Right lobe of liver (tissue), 6 donors: Measurements from ENCODE around the gene ZKSCAN7. TPM values are rescaled to one million over a fixed set of nuclear protein-coding genes. Genes with fewer than 3 reads are reported as not detected.

ENCODE experiments used
- ATAC-seq, 4 donors: fragments of 200-7000 bp; cut with Tn5 transposase; one replicate each; pipeline ENCODE4 v1.9.1; 2020; ENCODE audit warnings: mild to moderate bottlenecking in 4 of 4, moderate library complexity in 4 of 4
- DNase-seq, 3 donors: peaks; one replicate each; pipeline ENCODE4 v3.0.0-alpha.2; 2020
- H3K27ac ChIP-seq, 3 donors: fragments of 200-600 bp; one replicate each; pipeline ENCODE4 v1.8.0; 2022
- H3K27me3 ChIP-seq, 2 donors: fragments of 200-600 bp; one replicate each; pipeline ENCODE4 v1.8.0; 2022
- H3K36me3 ChIP-seq, 4 donors: fragments of 200-600 bp; sonication (generic) in 1 of 4; one replicate each; pipeline versions ENCODE4 v1.5.1 to v1.8.0; 2017 to 2022; ENCODE audit warnings: control low read depth in 1 of 4
- H3K4me1 ChIP-seq, 4 donors: fragments of 200-600 bp; sonication (generic) in 1 of 4; one replicate each; pipeline versions ENCODE4 v1.5.1 to v1.8.0; 2017 to 2022; ENCODE audit warnings: control low read depth in 1 of 4
- H3K4me3 ChIP-seq, 3 donors: fragments of 200-600 bp; one replicate each; pipeline ENCODE4 v1.8.0; 2022
- H3K9me3 ChIP-seq, 4 donors: fragments of 200-600 bp; sonication (generic) in 1 of 4; one replicate each; pipeline versions ENCODE4 v1.5.1 to v1.8.0; 2017 to 2022; ENCODE audit warnings: control low read depth in 1 of 4
- POLR2A ChIP-seq: fragments of 450-650 bp; IDR thresholded peaks from one replicate; pipeline ENCODE4 v1.6.1; 2017; ENCODE audit warnings: antibody characterized with exemption, mild to moderate bottlenecking
- WGBS: methylation state at CpG from one replicate; pipeline ENCODE4 v1.1.6; 2018; ENCODE audit warnings: low coverage, low lambda C conversion rate; ENCODE audit not compliant: insufficient coverage; ENCODE audit errors: missing lambda C conversion rate; 5-methylcytosine and 5-hydroxymethylcytosine counted together
- intact Hi-C, 2 donors: fragments of 100-400 bp; cut with DNase I; formaldehyde crosslinking; loops; one replicate each; pipeline versions ENCODE4 v1.11.2 to v1.14.1; 2022
- total RNA-seq, 6 experiments: library from RNA; depleted of rRNA in 2 of 6; stranded (reverse); fragments of >200 nt in 2 of 6; fragmentation: NEBNext Ultra II Directional in 3 of 6; extraction: Animal tissue kit (Norgen Biotek cat#: 25700) in 3 of 6; gene quantifications; one replicate each; pipeline versions ENCODE4 v1.1.0 to v1.2.4, GENCODE V29; 2016 to 2023
- TF ChIP-seq, protein P1 (sequence below), 4 donors: fragments of 200-600 bp in 3 of 4; fragments of 450-650 bp in 1 of 4; IDR thresholded peaks; one replicate each; pipeline versions ENCODE4 v1.5.1 to v1.8.0; 2016 to 2022; ENCODE audit warnings: antibody characterized with exemption in 4 of 4, mild to moderate bottlenecking in 2 of 4
- donor health status: DM: no; HTN: yes; CAD: no.
- donor health status: DM: no; HTN: no; CAD: no.
- donor health status: DM: no; HTN: no; CAD: no.
- donor health status: DM: no; HTN: yes; CAD: no.
- donor health status: DM: no; HTN: yes; CAD: no.

ZKSCAN7 gene
- total RNA-seq, 6 experiments from 2014 or later = 1.2 to 2.5 (median 1.4) TPM

DNA sequence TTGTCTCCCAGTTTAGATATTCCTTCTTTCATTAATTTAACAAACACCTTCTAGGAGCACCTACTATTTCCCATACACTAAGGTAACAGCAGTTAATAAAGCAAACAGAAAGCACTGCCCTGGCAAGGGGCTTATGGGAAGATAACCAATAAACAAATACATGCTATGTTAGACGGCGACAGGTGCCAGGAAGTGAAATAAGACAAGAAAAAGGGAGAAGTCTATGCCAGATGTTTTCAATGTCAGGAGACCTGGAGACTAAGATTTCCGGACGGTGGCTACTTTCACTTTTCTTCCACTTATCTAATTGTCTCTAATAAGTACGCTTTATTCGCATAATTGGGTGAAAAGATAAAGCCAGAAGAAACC, 45.0 kb upstream of the ZKSCAN7 start:
- Histone ChIP-seq H3K4me3 (peak overlapping the region; percentile 88 to 99 (median 97)), H3K36me3 (no peaks in the 10 kb centered on the region), H3K27ac (peak overlapping the region; percentile 74 to 91 (median 89)), H3K4me1 (peaks cover 0 to 5% (median 2%) of the 10 kb centered on the region in 4 donors), H3K27me3 (no peaks in the 10 kb centered on the region), H3K9me3 (peaks cover 0 to 4% (median 0%) of the 10 kb centered on the region in 4 donors)
- intact Hi-C loops = no loop called here
- TF ChIP-seq POLR2A = no peak
- TF ChIP-seq, protein P1, sequence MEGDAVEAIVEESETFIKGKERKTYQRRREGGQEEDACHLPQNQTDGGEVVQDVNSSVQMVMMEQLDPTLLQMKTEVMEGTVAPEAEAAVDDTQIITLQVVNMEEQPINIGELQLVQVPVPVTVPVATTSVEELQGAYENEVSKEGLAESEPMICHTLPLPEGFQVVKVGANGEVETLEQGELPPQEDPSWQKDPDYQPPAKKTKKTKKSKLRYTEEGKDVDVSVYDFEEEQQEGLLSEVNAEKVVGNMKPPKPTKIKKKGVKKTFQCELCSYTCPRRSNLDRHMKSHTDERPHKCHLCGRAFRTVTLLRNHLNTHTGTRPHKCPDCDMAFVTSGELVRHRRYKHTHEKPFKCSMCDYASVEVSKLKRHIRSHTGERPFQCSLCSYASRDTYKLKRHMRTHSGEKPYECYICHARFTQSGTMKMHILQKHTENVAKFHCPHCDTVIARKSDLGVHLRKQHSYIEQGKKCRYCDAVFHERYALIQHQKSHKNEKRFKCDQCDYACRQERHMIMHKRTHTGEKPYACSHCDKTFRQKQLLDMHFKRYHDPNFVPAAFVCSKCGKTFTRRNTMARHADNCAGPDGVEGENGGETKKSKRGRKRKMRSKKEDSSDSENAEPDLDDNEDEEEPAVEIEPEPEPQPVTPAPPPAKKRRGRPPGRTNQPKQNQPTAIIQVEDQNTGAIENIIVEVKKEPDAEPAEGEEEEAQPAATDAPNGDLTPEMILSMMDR (IDR thresholded peaks at IDR 0.05) = no peak
- DNase-seq = no peak
- ATAC-seq = peak in 3 of 4 donors; percentile 5 to 16 (median 14)
- WGBS = 0% methylated on average over 6 of the region's 6 CpGs

DNA sequence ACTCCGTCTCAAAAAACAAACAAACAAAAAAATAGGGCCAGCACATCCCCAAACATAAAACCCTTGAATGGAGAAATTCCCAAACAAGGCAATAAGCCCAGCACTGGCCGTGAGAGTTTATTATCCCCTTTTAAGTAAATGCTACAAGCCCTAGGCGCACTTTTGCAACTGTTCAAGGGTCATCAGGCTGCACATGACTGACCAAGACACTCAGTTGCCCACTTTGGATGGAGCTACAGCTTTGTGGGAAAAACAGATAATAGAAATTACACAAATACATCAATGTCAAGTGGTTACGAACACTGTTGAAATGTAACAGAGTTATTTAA, 43.8 kb upstream of the ZKSCAN7 start:
- intact Hi-C loops = no loop called here
- H3K9me3 ChIP-seq = no peaks in the 10 kb centered on the region
- H3K4me1 ChIP-seq = peaks cover 0 to 5% (median 2%) of the 10 kb centered on the region in 4 donors
- H3K27ac ChIP-seq = peak overlapping the region; percentile 66 to 89 (median 77)
- no peaks in the 10 kb centered on the region for H3K27me3 ChIP-seq
- 28% methylated on average over 4 of the region's 4 CpGs for WGBS
- DNase-seq = no peak
- no peaks in the 10 kb centered on the region for H3K36me3 ChIP-seq
- H3K4me3 ChIP-seq = peak overlapping the region; percentile 88 to 99 (median 97)
- ATAC-seq = peak in 3 of 4 donors; percentile 9 to 42 (median 13)
- TF ChIP-seq, protein P1 (IDR thresholded peaks at IDR 0.05) = no peak
- TF ChIP-seq POLR2A = no peak

DNA sequence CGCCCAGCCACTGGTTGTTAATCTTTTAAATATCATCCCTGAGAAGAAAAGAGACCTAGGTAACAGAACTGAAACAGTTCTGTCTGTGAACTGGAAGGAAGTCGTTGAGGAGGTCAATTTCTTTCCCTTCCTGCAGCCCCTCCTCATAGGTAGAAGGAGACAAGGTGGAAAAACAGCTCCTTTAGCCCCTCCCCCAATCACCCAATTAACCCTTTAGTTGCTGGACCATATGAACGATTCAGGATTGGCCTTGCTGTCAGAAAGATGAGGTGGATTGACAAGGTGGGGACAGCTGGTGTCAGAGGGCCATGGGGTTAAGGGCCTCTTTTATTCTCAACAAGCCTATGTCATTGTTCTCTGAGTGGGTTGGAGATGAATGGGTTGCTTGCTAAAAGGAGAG, 41.5 kb upstream of the ZKSCAN7 start:
- no peaks in the 10 kb centered on the region for H3K36me3 ChIP-seq
- no peak overlapping the region for H3K27ac ChIP-seq
- ATAC-seq = no peak
- no peaks in the 10 kb centered on the region for H3K27me3 ChIP-seq
- no peaks in the 10 kb centered on the region for H3K9me3 ChIP-seq
- intact Hi-C loops = no loop called here
- TF ChIP-seq, protein P1 (IDR thresholded peaks at IDR 0.05) = no peak
- no peak for TF ChIP-seq POLR2A
- no peak overlapping the region for H3K4me3 ChIP-seq
- WGBS = 12% methylated on average over 2 of the region's 3 CpGs
- H3K4me1 ChIP-seq = peaks cover 0 to 5% (median 2%) of the 10 kb centered on the region in 4 donors
- DNase-seq = no peak

DNA sequence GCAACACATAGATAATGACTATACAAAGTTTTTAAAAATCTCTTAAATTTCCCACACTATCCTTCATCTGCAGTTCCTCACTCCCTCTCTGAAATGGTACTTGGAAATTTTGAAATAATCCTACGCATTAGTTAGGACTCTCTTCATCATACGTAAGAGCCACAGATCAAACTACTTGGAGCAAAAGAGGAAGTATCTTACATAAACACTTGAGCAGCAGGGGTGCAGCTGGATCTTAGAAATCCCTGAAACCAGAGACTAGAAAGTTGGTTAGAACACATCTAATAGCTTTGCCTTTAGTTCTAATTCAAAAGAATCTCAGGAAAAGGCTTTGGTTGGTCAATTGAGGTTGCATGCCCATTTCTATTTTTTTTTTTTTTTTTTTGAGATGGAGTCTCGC, 38.8 kb upstream of the ZKSCAN7 start:
- ATAC-seq (no peak), DNase-seq (no peak)
- no peaks in the 10 kb centered on the region for H3K27me3 ChIP-seq
- no peaks in the 10 kb centered on the region for H3K9me3 ChIP-seq
- H3K27ac ChIP-seq = no peak overlapping the region
- 61% methylated on average over 3 of the region's 3 CpGs for WGBS
- no peak overlapping the region for H3K4me3 ChIP-seq
- H3K36me3 ChIP-seq = no peaks in the 10 kb centered on the region
- no peaks in the 10 kb centered on the region for H3K4me1 ChIP-seq
- intact Hi-C loops = no loop called here
- TF ChIP-seq, protein P1 (IDR thresholded peaks at IDR 0.05) = no peak

DNA sequence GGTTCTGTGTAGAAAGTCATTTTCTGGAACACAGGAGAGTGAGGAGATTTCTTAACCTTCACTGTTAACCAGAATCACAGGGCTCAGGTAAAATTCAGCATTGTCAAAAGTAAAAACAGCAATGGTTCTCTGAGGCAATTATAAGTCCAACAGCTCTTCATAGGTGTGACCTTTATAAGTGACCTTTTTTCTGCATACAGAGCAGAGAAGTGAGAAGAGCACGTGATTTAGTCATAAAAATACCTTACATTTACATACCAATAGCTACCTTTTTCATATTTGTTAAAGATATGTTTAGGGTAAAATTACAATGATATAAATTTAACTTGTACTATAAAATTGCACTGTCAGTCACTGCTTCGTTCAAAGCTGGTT, 36.2 kb upstream of the ZKSCAN7 start:
- no peak for ATAC-seq

More for the DNA sequence above, 36.2 kb upstream of the ZKSCAN7 start:
- TF ChIP-seq, protein P1 (IDR thresholded peaks at IDR 0.05) = no peak
- TF ChIP-seq POLR2A = no peak
- 47% methylated on average over 2 of the region's 2 CpGs for WGBS
- Histone ChIP-seq H3K4me3 (no peak overlapping the region), H3K27me3 (no peaks in the 10 kb centered on the region), H3K4me1 (no peaks in the 10 kb centered on the region), H3K36me3 (no peaks in the 10 kb centered on the region), H3K9me3 (no peaks in the 10 kb centered on the region), H3K27ac (no peak overlapping the region)
- intact Hi-C loops = no loop called here
- no peak for DNase-seq
